Hematopoietic multipotent progenitor cell treated with erythropoietin and hydrocortisone succinate and interleukin-3 and kit ligand, for 8 days (in vitro differentiated cells): Measurements from ENCODE around the gene NPNT.
"Not testable (repeated sequence)": the region's sequence is repeated elsewhere in the genome, so short reads cannot be mapped to it uniquely, and the experiment has no call there.

Experiments used
- DNase-seq: peaks from one replicate; pipeline ENCODE4 v3.0.0-alpha.2; 2015

Gene NPNT

GRCh38 chr4:105894660-105895582, at the start of gene NPNT:
TSS of gene NPNT (plus strand) at chr4:105895471. CDS start at chr4:105895653, 182 bp downstream.
- no peak for DNase-seq

- DNase-seq, result no peak
Measured at GRCh38 chr4:105845559-105845958, 49.7 kb upstream of the NPNT start.

- DNase-seq, result not testable (repeated sequence)
Measured at GRCh38 chr4:105848359-105848758, 46.9 kb upstream of the NPNT start.

GRCh38 chr4:105851196-105851595, 44.1 kb upstream of the NPNT start:
- DNase-seq, result no peak

GRCh38 chr4:105852230-105852629, 43.0 kb upstream of the NPNT start:
- not testable (repeated sequence) for DNase-seq

GRCh38 chr4:105858466-105859040, 36.7 kb upstream of the NPNT start:
- DNase-seq, result no peak

- no peak for DNase-seq
Measured at GRCh38 chr4:105859233-105859632, 36.0 kb upstream of the NPNT start.

GRCh38 chr4:105870963-105871362, 24.3 kb upstream of the NPNT start:
- DNase-seq, result no peak

- no peak for DNase-seq
Measured at GRCh38 chr4:105871997-105872396, 23.3 kb upstream of the NPNT start.

- no peak for DNase-seq
Measured at GRCh38 chr4:105875233-105875632, 20.0 kb upstream of the NPNT start.

GRCh38 chr4:105878668-105879067, 16.6 kb upstream of the NPNT start:
- no peak for DNase-seq

- no peak for DNase-seq
Measured at GRCh38 chr4:105887508-105887907, 7.8 kb upstream of the NPNT start.

GRCh38 chr4:105895583-105896460, 551 bp downstream of the NPNT start:
- DNase-seq, result no peak

GRCh38 chr4:105896461-105896942, 1.2 kb downstream of the NPNT start:
- DNase-seq, result no peak

- no peak for DNase-seq
Measured at GRCh38 chr4:105896984-105897775, 1.9 kb downstream of the NPNT start.

- no peak for DNase-seq
Measured at GRCh38 chr4:105900541-105900940, 5.3 kb downstream of the NPNT start.

GRCh38 chr4:105902550-105903262, 7.4 kb downstream of the NPNT start:
- no peak for DNase-seq

GRCh38 chr4:105909787-105910281, 14.6 kb downstream of the NPNT start:
- DNase-seq, result no peak

GRCh38 chr4:105911426-105911825, 16.2 kb downstream of the NPNT start:
- no peak for DNase-seq

- no peak for DNase-seq
Measured at GRCh38 chr4:105912633-105913032, 17.4 kb downstream of the NPNT start.

GRCh38 chr4:105917171-105917685, 22.0 kb downstream of the NPNT start:
- DNase-seq, result no peak
